Measurements from ENCODE around the gene KCNJ2.

GRCh38 chr17:70153210-70153609, 16.1 kb upstream of the KCNJ2 start:
- TF ChIP-seq POLR2A (IDR thresholded peaks at IDR 0.05), result no peak
- TF ChIP-seq, protein P1, sequence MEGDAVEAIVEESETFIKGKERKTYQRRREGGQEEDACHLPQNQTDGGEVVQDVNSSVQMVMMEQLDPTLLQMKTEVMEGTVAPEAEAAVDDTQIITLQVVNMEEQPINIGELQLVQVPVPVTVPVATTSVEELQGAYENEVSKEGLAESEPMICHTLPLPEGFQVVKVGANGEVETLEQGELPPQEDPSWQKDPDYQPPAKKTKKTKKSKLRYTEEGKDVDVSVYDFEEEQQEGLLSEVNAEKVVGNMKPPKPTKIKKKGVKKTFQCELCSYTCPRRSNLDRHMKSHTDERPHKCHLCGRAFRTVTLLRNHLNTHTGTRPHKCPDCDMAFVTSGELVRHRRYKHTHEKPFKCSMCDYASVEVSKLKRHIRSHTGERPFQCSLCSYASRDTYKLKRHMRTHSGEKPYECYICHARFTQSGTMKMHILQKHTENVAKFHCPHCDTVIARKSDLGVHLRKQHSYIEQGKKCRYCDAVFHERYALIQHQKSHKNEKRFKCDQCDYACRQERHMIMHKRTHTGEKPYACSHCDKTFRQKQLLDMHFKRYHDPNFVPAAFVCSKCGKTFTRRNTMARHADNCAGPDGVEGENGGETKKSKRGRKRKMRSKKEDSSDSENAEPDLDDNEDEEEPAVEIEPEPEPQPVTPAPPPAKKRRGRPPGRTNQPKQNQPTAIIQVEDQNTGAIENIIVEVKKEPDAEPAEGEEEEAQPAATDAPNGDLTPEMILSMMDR (IDR thresholded peaks at IDR 0.05), result no peak

All from body of pancreas (tissue), 4 donors.